Subcutaneous abdominal adipose tissue (tissue), 5 donors: ENCODE data around the gene FEM1A.
A peak's percentile ranks its signal among the peaks of the same experiment; 100 is the strongest.
"Not testable (repeated sequence)": the region's sequence is repeated elsewhere in the genome, so short reads cannot be mapped to it uniquely, and the experiment has no call there.

Experiments used
- H3K27ac ChIP-seq: one replicate; pipeline ENCODE4 v1.7.0; 2013; ENCODE audit warnings: low read depth, mild to moderate bottlenecking, inconsistent platforms, low read length, moderate library complexity
- H3K27me3 ChIP-seq, 5 donors: one replicate each; pipeline ENCODE4 v1.7.0; 2013; ENCODE audit warnings: low read length in 5 of 5, inconsistent platforms in 1 of 5; ENCODE audit not compliant: control insufficient read depth in 5 of 5, insufficient read depth in 4 of 5
- H3K36me3 ChIP-seq, 5 donors: one replicate each; pipeline ENCODE4 v1.7.0; 2013; ENCODE audit warnings: low read length in 5 of 5; ENCODE audit not compliant: control insufficient read depth in 5 of 5, insufficient read depth in 5 of 5
- H3K4me1 ChIP-seq, 5 donors: one replicate each; pipeline ENCODE4 v1.7.0; 2013; ENCODE audit warnings: low read length in 5 of 5, mild to moderate bottlenecking in 3 of 5, moderate library complexity in 1 of 5; ENCODE audit not compliant: control insufficient read depth in 5 of 5, insufficient read depth in 5 of 5
- H3K4me3 ChIP-seq, 5 donors: one replicate each; pipeline ENCODE4 v1.7.0; 2013; ENCODE audit warnings: low read length in 5 of 5, low read depth in 1 of 5
- H3K9ac ChIP-seq, 5 donors: one replicate each; pipeline ENCODE4 v1.7.0; 2013; ENCODE audit warnings: low read length in 5 of 5, mild to moderate bottlenecking in 4 of 5, moderate library complexity in 3 of 5
- H3K9me3 ChIP-seq, 5 donors: one replicate each; pipeline ENCODE4 v1.7.0; 2013; ENCODE audit warnings: low read length in 5 of 5; ENCODE audit not compliant: control insufficient read depth in 5 of 5
- donor health status: healthy.
- donor health status: healthy.
- donor health status: healthy.
- donor health status: healthy.
- donor health status: healthy.

Gene FEM1A

DNA sequence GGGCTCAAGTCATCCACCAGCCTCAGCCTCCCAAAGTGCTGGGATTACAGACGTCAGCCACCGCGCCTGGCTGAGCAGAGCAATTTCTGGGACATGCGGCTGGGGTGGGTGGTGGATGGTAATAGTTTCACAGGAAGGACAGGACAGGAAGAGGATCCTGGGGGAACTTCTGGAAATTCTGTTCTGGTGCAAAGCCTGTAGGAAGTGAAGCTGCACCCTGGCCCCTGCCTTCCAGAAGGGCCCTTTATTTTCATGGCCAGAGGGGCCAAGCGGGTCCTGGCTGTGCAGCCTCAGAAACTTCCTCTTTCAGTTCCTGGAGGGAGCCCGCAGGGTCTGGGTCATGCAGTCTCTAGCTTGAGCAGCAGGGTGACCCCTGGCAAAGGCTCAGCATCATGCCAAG is 15.7 kb downstream of the FEM1A start:
- no peaks in the 10 kb centered on the region for H3K9me3 ChIP-seq
- no peak overlapping the region for H3K9ac ChIP-seq
- H3K4me3 ChIP-seq = no peak overlapping the region
- peaks cover 0 to 13% (median 6%) of the 10 kb centered on the region in 5 donors for H3K4me1 ChIP-seq
- H3K27me3 ChIP-seq = no peaks in the 10 kb centered on the region
- no peaks in the 10 kb centered on the region for H3K36me3 ChIP-seq
- H3K27ac ChIP-seq = no peak overlapping the region

- H3K27me3 ChIP-seq = no peaks in the 10 kb centered on the region
- no peak overlapping the region for H3K9ac ChIP-seq
- peaks cover 0 to 4% (median 2%) of the 10 kb centered on the region in 5 donors for H3K36me3 ChIP-seq
- no peak overlapping the region for H3K27ac ChIP-seq
- no peak overlapping the region for H3K4me3 ChIP-seq
- no peaks in the 10 kb centered on the region for H3K9me3 ChIP-seq
- H3K4me1 ChIP-seq = peaks cover 3 to 31% (median 20%) of the 10 kb centered on the region in 5 donors
Observed at GRCh38 chr19:4811328-4812131, 20.0 kb downstream of the FEM1A start.

GRCh38 chr19:4814625-4815425 is 23.3 kb downstream of the FEM1A start:
- peak overlapping the region in 1 of 5 donors; percentile 66 for H3K4me3 ChIP-seq
- H3K9ac ChIP-seq = no peak overlapping the region
- no peak overlapping the region for H3K27ac ChIP-seq
- H3K4me1 ChIP-seq = peaks cover 3 to 29% (median 17%) of the 10 kb centered on the region in 5 donors
- H3K27me3 ChIP-seq = no peaks in the 10 kb centered on the region
- H3K9me3 ChIP-seq = no peaks in the 10 kb centered on the region
- H3K36me3 ChIP-seq = peaks cover 0 to 33% (median 28%) of the 10 kb centered on the region in 5 donors

- Histone ChIP-seq H3K4me3 (peak overlapping the region; percentile 33 to 66 (median 50)), H3K9me3 (no peaks in the 10 kb centered on the region), H3K36me3 (peaks cover 0 to 33% (median 28%) of the 10 kb centered on the region in 5 donors), H3K9ac (peak overlapping the region in 4 of 5 donors; percentile 9 to 73 (median 58)), H3K27ac (peak overlapping the region; percentile 37), H3K27me3 (no peaks in the 10 kb centered on the region), H3K4me1 (peaks cover 3 to 28% (median 17%) of the 10 kb centered on the region in 5 donors)
Observed at GRCh38 chr19:4815426-4816201, 24.1 kb downstream of the FEM1A start.

DNA sequence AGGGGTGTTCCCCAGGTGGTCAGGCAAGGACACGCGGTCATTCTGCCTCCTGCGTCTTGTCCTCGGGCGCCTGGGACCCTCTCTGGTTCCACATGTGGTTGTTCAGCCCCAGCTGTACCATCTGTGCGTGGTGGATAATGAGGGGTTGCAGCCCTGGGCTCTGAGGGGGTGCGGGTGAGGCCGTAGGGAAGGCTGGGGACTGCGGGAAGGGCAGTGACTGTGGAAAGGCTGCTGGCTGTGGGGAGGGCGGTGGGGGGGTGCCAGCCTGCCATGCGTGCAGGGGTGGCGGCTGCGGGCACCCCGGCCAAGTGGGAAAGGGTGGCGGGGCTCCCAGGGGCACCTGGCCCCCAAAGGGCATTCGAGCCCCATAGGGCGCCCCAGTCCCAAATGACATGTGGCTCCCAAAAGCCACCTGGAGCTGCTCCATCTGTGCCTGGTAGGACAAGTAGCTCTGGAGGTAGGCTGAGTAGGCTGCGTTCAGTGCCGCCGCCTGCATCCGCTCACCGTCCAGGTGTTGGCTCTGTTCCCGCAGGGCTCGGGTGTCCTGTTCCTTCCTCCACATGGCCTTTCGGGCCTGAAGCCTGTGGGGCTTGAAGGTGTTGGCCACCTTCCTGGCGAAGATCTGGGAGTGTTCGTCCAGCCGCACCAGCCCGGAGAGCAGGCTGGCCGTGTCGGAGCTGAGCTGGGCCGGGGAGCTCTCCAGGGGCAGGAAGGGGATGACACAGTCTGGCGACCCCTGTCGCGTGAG is 24.8 kb downstream of the FEM1A start:
- Histone ChIP-seq H3K27me3 (no peaks in the 10 kb centered on the region), H3K4me1 (peaks cover 3 to 28% (median 17%) of the 10 kb centered on the region in 5 donors), H3K9ac (peak overlapping the region in 3 of 5 donors; percentile 45 to 73 (median 70)), H3K36me3 (peaks cover 0 to 35% (median 28%) of the 10 kb centered on the region in 5 donors), H3K4me3 (peak overlapping the region in 4 of 5 donors; percentile 40 to 57 (median 52)), H3K9me3 (no peaks in the 10 kb centered on the region), H3K27ac (peak overlapping the region; percentile 37)

DNA sequence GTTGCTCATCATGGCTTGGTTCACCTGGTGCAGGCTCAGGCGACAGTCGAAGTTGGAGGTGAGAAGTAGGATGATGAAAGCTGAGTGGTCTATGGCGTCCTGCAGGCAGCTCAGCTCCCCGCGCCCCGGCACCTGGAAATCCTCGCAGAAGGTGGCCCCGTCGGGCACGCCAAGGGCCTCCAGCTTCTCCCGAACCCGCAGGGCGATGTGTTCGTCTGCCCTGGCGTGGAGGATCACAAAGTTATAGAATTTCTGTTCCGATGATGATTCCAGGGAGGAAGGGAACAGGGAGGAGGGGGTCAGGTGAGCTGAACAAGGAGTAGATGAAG is 25.4 kb downstream of the FEM1A start:
- H3K4me1 ChIP-seq = peaks cover 3 to 24% (median 15%) of the 10 kb centered on the region in 5 donors
- H3K9ac ChIP-seq = no peak overlapping the region
- H3K27ac ChIP-seq = no peak overlapping the region
- H3K4me3 ChIP-seq = no peak overlapping the region
- peaks cover 0 to 35% (median 28%) of the 10 kb centered on the region in 5 donors for H3K36me3 ChIP-seq
- H3K9me3 ChIP-seq = no peaks in the 10 kb centered on the region
- no peaks in the 10 kb centered on the region for H3K27me3 ChIP-seq

DNA sequence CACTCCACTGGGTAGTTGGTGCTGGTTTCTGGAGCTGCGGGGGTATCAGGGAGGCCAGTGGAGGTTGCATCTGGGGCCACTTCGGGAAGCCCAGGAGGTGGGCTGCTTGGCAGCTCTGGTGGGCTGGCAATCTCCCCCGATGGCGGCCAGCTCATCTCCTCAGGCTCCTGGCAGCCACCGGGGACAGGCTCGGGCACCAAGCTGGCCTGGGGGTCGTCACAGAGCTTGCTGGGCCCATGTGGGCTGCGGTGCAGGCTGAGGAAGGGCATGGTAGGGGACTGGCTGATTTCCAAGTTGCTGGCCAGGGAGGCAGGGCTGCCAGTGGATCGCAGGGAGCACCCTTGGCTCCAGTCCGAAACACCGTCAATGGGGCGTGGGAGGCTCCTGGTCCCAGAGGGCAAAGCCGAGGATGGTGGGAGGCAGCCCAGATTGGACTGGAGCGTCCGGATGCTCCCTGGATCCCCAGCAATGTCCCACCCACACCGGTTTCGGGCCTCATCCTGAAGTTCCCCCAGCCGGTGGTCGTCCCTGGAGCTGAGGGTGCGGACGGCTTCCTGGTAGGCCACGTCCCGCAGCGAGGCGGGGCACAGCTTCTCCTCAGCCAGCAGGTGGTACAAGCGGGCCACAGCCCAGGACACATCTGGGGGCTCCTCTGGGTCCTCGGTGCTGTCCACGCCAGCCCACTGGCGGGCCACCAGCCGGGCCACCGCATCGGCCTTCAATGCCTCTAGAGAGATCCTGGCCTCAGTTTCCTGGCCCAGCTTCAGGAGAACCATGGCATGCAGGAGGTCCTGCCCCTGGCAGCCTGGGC is 26.1 kb downstream of the FEM1A start:
- Histone ChIP-seq H3K9ac (no peak overlapping the region), H3K4me1 (peaks cover 3 to 19% (median 15%) of the 10 kb centered on the region in 5 donors), H3K4me3 (no peak overlapping the region), H3K36me3 (peaks cover 0 to 35% (median 28%) of the 10 kb centered on the region in 5 donors), H3K27me3 (no peaks in the 10 kb centered on the region), H3K9me3 (no peaks in the 10 kb centered on the region), H3K27ac (no peak overlapping the region)

GRCh38 chr19:4821265-4821664 is 29.7 kb downstream of the FEM1A start:
- no peak overlapping the region for H3K9ac ChIP-seq
- H3K9me3 ChIP-seq = no peaks in the 10 kb centered on the region
- H3K36me3 ChIP-seq = peaks cover 0 to 37% (median 27%) of the 10 kb centered on the region in 5 donors
- no peak overlapping the region for H3K4me3 ChIP-seq
- H3K27ac ChIP-seq = no peak overlapping the region
- H3K4me1 ChIP-seq = no peaks in the 10 kb centered on the region
- H3K27me3 ChIP-seq = no peaks in the 10 kb centered on the region

- not testable (repeated sequence) for H3K9ac ChIP-seq, H3K27ac ChIP-seq, H3K9me3 ChIP-seq, H3K4me1 ChIP-seq, H3K27me3 ChIP-seq, H3K4me3 ChIP-seq
- peaks cover 0 to 26% (median 17%) of the 10 kb centered on the region in 5 donors for H3K36me3 ChIP-seq
Observed at GRCh38 chr19:4822354-4822753, 30.8 kb downstream of the FEM1A start.
